Panc1 (cell line): ENCODE data around the gene RIPOR3. TPM values are rescaled to one million over a fixed set of nuclear protein-coding genes. Genes with fewer than 3 reads are reported as not detected.

Experiments used
- ATAC-seq: fragments of 200-7000 bp; cut with Tn5 transposase; 2 replicates; pipeline ENCODE4 v1.9.1; 2020; ENCODE audit warnings: mild to moderate bottlenecking, moderate library complexity
- BruUV-seq: library from RNA; stranded (reverse); fragments of 400-500 nt; replicated peaks from 2 replicates; lab custom pipeline; 2021; lab: Mats Ljungman, UMichigan
- CTCF ChIA-PET: fragments of 300-600 bp; sonication (Branson Sonifier 250); formaldehyde crosslinking; loops from one replicate; lab custom pipeline; 2022; ENCODE audit warnings: antibody characterized with exemption; lab: Charles Lee
- POLR2A ChIA-PET: fragments of 300-600 bp; sonication (Branson Sonifier 250); formaldehyde crosslinking; loops from one replicate; lab custom pipeline; 2022; ENCODE audit warnings: antibody characterized with exemption; lab: Charles Lee
- DNase-seq: peaks from one replicate; pipeline ENCODE4 v3.0.0-alpha.2; 2010; ENCODE audit warnings: low read depth, low spot score
- H3K27ac ChIP-seq: 2 replicates; pipeline ENCODE4 v1.5.1; 2011; ENCODE audit warnings: mild to moderate bottlenecking, low read length, inconsistent platforms
- H3K27me3 ChIP-seq: fragments of 200-500 bp; sonication (Bioruptor generic); 2 replicates; pipeline ENCODE4 v1.6.0; 2014; ENCODE audit warnings: low read length, inconsistent platforms; ENCODE audit not compliant: control insufficient read depth, insufficient read depth
- H3K36me3 ChIP-seq: fragments of 200-500 bp; sonication (Bioruptor generic); 2 replicates; pipeline ENCODE4 v1.5.1; 2014; ENCODE audit warnings: inconsistent platforms, mild to moderate bottlenecking, low read length, moderate library complexity; ENCODE audit not compliant: control insufficient read depth, insufficient read depth
- H3K4me1 ChIP-seq: 2 replicates; pipeline ENCODE4 v1.5.1; 2011; ENCODE audit warnings: inconsistent platforms, mild to moderate bottlenecking, low read length, moderate library complexity; ENCODE audit not compliant: control insufficient read depth, insufficient read depth
- H3K4me3 ChIP-seq, 2 experiments: 2 replicates each; pipeline ENCODE4 v1.5.1; 2011 to 2012; ENCODE audit warnings: low read depth in 2 of 2, low read length in 2 of 2, mild to moderate bottlenecking in 2 of 2, inconsistent platforms in 1 of 2, moderate library complexity in 1 of 2
- H3K9me3 ChIP-seq: fragments of 200-500 bp; sonication (Bioruptor generic); 2 replicates; pipeline ENCODE4 v1.5.1; 2014; ENCODE audit warnings: low read depth, mild to moderate bottlenecking, inconsistent platforms, low read length, moderate library complexity; ENCODE audit not compliant: control insufficient read depth, insufficient read depth
- CTCF ChIP-seq: fragments of 450-650 bp; IDR thresholded peaks from 2 replicates; pipeline ENCODE4 v1.5.1; 2017; ENCODE audit warnings: mild to moderate bottlenecking
- POLR2AphosphoS5 ChIP-seq: IDR thresholded peaks from 2 replicates; pipeline ENCODE4 v1.6.1; 2012; ENCODE audit warnings: mild to moderate bottlenecking, low read depth, low read length, moderate library complexity
- SIN3A ChIP-seq: IDR thresholded peaks from 2 replicates; pipeline ENCODE4 v1.6.1; 2012; ENCODE audit warnings: low read depth, mild to moderate bottlenecking, low read length, moderate library complexity, borderline replicate concordance; ENCODE audit not compliant: insufficient read depth
- TCF7L2 ChIP-seq: IDR thresholded peaks from 2 replicates; pipeline ENCODE4 v1.6.1; 2011; ENCODE audit warnings: mild to moderate bottlenecking, low read depth, low read length, inconsistent platforms
- in situ Hi-C: cut with HindIII; loops from 2 replicates; pipeline ENCODE4 v1.10.0; 2016; ENCODE audit warnings: low sequenced_read_pairs, low pct_unique_long_range_greater_than_20kb
- intact Hi-C: fragments of 100-400 bp; cut with micrococcal nuclease; formaldehyde crosslinking; loops from one replicate; pipeline ENCODE4 v1.10.0; 2022; ENCODE audit not compliant: unreplicated experiment
- total RNA-seq: library from RNA; stranded (reverse); gene quantifications from one replicate; pipeline ENCODE4 v1.2.1, GENCODE V29; 2021; ENCODE audit not compliant: unreplicated experiment
- TF ChIP-seq, protein P1 (sequence below), 2 experiments: IDR thresholded peaks; 2 replicates each; pipeline ENCODE4 v1.6.1; 2011 to 2012; ENCODE audit warnings: low read depth in 2 of 2, control low read depth in 1 of 2, low read length in 1 of 2, mild to moderate bottlenecking in 1 of 2, moderate library complexity in 1 of 2; ENCODE audit not compliant: insufficient read depth in 1 of 2

Gene RIPOR3
- total RNA-seq, 1 experiment from 2014 or later = 92.5 TPM

- peaks cover 19% of the 10 kb centered on the region for H3K4me1 ChIP-seq
- no peak overlapping the region for H3K4me3 ChIP-seq
- TF ChIP-seq POLR2AphosphoS5 (no peak), TCF7L2 (peak; percentile 26; the same call in 1 of the 2 replicates), SIN3A (no peak)
- DNase-seq = peak; percentile 80
- ChIA-PET CTCF (no interaction called here), POLR2A (interaction anchor here (0.5 kb wide), 2 partner anchors 15 to 20 kb away, joined by 3 to 5 read pairs; no protein-coding TSS in a partner anchor)
- no peaks in the 10 kb centered on the region; the same call in 1 of the 2 replicates for H3K36me3 ChIP-seq
- H3K9me3 ChIP-seq = no peaks in the 10 kb centered on the region
- no peaks in the 10 kb centered on the region for H3K27me3 ChIP-seq
- intact Hi-C loops (no loop called here), in situ Hi-C loops (no loop called here)
- peak; percentile 86 for ATAC-seq
- no TSS peak for BruUV-seq
- peak overlapping the region; percentile 77 for H3K27ac ChIP-seq
Measured at GRCh38 chr20:50561379-50562078, 129.8 kb downstream of the RIPOR3 start.

DNA sequence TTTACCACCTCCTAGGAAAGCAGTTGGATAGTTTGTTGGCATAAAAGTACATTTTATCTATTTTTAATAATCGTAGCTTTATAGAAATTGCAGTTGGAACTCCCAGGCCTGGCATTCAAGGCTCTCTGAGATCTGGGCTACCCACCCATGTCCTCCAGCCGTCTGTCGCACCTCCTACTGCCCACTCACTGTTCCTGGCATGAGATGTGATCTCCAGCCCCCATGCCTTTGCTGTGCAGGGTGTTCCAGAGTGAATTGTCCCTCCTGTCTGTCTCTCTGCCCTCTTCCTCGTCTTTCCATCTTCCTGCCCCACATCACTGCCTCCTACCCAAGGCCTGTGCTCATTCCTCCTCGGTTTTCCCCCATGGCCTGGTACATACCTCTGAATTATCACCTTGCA is 130.5 kb downstream of the RIPOR3 start:
- no TSS peak for BruUV-seq
- ATAC-seq = peak; percentile 14; the same call in 1 of the 2 replicates
- DNase-seq = no peak
- Histone ChIP-seq H3K4me1 (peaks cover 19% of the 10 kb centered on the region), H3K27ac (peak overlapping the region; percentile 77), H3K9me3 (no peaks in the 10 kb centered on the region), H3K4me3 (no peak overlapping the region), H3K36me3 (no peaks in the 10 kb centered on the region; the same call in 1 of the 2 replicates), H3K27me3 (no peaks in the 10 kb centered on the region)
- TF ChIP-seq TCF7L2 (no peak), CTCF (no peak), POLR2AphosphoS5 (no peak), SIN3A (no peak)
- TF ChIP-seq, protein P1, sequence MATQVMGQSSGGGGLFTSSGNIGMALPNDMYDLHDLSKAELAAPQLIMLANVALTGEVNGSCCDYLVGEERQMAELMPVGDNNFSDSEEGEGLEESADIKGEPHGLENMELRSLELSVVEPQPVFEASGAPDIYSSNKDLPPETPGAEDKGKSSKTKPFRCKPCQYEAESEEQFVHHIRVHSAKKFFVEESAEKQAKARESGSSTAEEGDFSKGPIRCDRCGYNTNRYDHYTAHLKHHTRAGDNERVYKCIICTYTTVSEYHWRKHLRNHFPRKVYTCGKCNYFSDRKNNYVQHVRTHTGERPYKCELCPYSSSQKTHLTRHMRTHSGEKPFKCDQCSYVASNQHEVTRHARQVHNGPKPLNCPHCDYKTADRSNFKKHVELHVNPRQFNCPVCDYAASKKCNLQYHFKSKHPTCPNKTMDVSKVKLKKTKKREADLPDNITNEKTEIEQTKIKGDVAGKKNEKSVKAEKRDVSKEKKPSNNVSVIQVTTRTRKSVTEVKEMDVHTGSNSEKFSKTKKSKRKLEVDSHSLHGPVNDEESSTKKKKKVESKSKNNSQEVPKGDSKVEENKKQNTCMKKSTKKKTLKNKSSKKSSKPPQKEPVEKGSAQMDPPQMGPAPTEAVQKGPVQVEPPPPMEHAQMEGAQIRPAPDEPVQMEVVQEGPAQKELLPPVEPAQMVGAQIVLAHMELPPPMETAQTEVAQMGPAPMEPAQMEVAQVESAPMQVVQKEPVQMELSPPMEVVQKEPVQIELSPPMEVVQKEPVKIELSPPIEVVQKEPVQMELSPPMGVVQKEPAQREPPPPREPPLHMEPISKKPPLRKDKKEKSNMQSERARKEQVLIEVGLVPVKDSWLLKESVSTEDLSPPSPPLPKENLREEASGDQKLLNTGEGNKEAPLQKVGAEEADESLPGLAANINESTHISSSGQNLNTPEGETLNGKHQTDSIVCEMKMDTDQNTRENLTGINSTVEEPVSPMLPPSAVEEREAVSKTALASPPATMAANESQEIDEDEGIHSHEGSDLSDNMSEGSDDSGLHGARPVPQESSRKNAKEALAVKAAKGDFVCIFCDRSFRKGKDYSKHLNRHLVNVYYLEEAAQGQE (IDR thresholded peaks at IDR 0.05; ENCODE audit: insufficient read depth in 1 of 2, low read depth in 2 of 2, low read length in 1 of 2) = no peak
- intact Hi-C loops (no loop called here), in situ Hi-C loops (no loop called here)
- CTCF ChIA-PET = interaction anchor here (0.7 kb wide), 1 partner anchor 476 kb away, joined by 3 read pairs; no protein-coding TSS in a partner anchor
- POLR2A ChIA-PET = no interaction called here
